GM10266 (cell line): ENCODE data around the gene COLEC12.
"Not testable (repeated sequence)": the region's sequence is repeated elsewhere in the genome, so short reads cannot be mapped to it uniquely, and the experiment has no call there.

Source experiments
- DNase-seq: peaks from one replicate; pipeline ENCODE4 v3.0.0; 2012; ENCODE audit errors: extremely low spot score
- CTCF ChIP-seq: IDR thresholded peaks from 2 replicates; pipeline ENCODE4 v1.5.1; 2012; ENCODE audit warnings: mild to moderate bottlenecking, low read depth; ENCODE audit not compliant: control insufficient read depth, insufficient read depth; ENCODE audit errors: missing control alignments

COLEC12 gene

DNA sequence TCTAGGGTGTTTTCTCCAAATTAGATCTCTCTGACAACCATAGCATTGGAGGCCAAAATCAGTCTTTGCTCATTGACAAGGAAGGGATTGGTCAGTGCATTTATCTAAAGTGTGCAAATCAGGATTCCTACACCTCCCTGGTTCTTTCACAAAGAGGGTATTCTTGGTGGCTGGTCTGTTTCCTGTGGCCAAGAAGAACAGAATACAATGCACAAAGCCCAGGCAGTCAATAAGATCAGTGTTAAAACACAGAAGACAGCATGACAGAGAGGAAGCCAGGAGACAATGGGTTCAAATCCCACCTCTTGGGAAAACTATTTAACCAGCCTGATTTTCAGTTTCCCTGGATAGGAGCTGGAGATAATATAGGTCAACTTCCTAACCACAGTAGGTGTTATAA lies 186.6 kb downstream of the COLEC12 start:
- no peak for TF ChIP-seq CTCF
- no peak for DNase-seq

DNA sequence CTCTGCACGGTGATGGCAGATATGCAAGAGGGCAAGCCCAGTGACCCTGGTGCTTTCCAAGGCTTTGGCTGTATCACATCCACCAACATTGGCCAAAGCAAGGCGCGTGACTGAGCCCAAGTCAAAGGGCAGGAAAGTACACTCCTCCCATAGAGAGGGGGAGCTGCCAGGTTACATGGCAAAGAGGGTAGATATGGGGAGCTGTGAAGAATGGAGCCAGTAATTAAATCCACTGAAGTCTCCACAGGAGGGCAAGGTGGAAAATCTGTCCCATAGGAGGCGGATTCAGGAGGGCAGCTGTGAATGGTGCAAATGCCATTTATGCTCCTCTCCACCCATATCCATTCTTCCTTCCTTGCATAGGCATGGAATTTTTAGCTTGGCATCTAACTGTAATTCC lies 188.1 kb downstream of the COLEC12 start:
- no peak for DNase-seq

DNA sequence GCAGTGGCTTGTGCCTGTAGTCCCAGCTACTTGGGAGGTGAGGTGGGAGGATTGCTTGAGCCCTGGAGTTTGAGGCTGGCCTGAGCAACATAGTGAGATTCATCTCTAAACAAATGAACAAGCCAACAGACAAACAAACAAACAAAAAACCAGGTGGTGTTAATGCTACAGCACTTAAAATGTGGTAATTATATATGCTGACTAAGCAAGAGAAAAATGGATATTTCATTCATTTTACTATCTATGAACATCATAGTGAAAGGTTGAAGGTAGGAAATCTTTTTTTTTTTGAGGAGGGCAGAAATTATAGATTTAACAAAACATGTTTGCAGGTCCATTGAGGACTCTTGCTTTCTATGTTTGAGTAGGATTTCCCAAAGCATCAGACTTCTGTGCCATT lies 190.5 kb downstream of the COLEC12 start:
- no peak for TF ChIP-seq CTCF
- no peak for DNase-seq

More for the DNA sequence above, 188.1 kb downstream of the COLEC12 start:
- no peak for TF ChIP-seq CTCF

- DNase-seq = not testable (repeated sequence)
Observed at GRCh38 chr18:308086-308485, 192.4 kb downstream of the COLEC12 start.

DNA sequence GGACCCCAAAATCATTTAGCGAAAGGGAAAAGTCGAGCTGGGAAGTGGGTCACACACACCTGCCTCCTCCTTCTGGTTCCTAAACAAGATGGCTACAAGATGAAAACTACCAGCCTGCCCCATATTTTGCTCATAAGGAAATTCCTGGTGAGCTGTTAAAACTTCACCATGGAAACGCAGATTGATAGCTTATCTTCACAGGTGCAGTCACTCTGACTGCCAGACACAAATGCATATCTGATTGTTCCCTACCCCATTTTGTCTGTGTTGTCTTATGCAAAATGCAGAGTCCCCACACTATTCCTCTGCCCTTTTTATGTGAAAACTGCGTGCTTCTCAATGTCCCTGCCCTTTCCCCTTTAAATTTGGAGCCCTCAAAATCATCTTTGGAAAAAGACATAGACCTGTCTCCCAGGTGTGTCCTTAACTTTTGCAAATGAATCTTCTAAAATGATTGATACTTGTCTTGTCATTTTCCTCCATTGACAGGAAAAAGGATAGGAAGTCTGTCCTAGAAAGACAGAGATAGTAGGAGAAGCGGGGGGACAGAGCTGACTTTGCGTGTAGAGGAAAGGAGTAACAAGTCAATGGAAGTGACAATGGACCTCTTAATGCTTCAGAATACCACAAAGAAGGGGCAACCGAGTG lies 193.8 kb downstream of the COLEC12 start:
- no peak for TF ChIP-seq CTCF
- DNase-seq = no peak

DNA sequence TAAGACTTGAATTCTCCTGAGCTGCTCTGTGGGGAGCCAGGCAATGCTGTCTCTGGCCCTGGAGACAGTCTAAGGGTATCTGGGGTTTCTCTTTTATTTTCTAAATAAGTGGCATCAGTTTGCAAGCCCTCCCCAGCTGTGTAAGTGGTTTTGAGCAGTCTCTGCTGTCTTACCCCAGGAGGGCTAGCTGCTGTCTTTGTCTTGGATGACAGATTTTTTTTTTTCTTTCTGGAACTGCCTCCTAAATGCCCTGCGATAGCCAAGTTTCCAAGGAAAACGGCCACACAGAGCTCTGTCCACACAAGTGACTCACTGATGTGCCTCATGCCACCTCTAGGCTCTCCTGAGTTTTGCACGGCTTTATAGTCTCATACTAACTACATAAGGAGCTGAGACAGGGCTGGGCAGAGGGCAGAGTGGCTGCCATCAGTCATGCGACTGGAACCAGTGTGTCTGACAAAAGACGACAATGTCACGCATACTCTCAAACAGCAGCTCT lies 195.4 kb downstream of the COLEC12 start:
- DNase-seq = no peak
- no peak for TF ChIP-seq CTCF

DNA sequence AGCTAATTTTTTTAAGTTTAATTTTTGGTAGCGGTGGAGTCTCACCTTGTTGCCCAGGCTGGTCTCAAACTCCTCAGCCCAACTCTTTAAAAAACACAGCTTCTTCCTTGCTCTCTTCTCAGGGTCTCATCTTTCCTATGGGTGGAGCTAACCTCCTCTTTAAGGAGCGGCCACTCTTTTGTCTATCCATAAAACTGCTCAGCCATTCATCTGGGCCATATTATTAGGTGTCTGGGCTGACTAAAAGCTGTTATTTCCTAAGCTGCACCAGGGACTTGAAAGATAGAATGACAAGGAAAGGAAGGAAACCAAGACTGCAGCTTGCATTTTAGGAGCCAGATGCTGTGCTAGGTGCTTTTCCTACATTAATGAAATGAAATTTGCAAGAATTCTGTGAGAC lies 196.9 kb downstream of the COLEC12 start:
- DNase-seq = no peak
- TF ChIP-seq CTCF = no peak

DNA sequence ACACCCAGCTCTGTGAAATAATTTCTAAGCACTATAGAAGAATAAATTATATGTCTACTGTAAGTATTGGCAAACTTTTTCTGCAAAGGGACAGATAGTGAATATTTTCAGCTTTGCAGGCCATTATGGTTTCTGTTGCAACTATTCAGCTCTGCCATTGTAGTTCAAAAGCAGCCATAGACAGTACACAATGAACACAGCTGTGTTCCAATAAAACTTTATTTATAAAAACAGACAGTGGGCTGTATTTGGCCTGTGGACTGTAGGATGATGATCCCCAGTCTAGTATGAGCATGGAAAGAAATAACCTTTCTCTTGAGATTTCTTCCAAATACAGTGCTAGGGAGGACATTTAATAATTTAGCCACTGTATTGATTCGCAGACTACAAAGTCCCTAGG lies 197.5 kb downstream of the COLEC12 start:
- DNase-seq = no peak
- TF ChIP-seq CTCF = no peak
